ENCODE data around the gene RPRD1B.

RPRD1B gene

GRCh38 chr20:38043512-38044300, 10.2 kb downstream of the RPRD1B start:
- peak; percentile 29 for DNase-seq

- DNase-seq = no peak
Measured at GRCh38 chr20:38044685-38045084, 11.1 kb downstream of the RPRD1B start.

DNA sequence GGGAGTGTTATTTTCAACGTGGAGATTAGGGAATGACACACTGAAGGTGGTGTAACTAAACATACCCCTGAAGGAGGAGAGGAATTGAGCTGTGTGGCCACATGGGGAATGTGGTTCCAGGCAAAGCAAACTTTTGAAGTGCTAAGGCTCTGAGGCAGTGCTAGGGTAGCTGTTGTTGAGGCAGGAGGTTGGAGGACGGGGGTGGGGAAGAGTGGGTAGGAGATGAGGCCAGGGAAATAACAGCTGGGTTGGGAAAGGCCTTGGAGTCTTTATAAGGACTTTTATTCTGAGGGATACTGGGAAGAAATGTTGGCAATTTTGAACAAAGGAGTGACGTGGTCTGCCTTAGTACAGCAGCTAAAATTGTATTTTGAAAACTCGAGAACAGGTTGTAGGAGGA, 13.0 kb downstream of the RPRD1B start:
- DNase-seq = no peak

DNA sequence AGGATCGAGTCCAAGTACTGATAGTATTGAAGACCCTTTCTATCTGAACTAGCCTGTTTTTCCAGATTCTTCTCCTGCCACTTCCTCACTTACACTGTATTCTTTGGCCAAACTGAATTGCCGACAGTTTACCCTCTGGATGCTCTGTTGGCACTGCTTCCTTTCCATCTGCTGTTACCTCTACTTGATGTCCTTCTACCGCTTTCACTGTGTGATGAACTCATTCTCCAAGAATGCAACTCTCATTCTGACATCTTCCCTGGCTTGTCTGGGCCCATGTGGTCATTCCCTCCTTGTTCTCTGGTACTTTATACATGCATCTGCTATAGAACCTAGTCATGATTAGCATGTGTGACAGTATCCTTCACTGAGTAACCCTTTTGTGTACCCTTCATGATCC, 16.3 kb downstream of the RPRD1B start:
- no peak for DNase-seq

GRCh38 chr20:38050686-38051085, 17.1 kb downstream of the RPRD1B start:
- DNase-seq = no peak

DNA sequence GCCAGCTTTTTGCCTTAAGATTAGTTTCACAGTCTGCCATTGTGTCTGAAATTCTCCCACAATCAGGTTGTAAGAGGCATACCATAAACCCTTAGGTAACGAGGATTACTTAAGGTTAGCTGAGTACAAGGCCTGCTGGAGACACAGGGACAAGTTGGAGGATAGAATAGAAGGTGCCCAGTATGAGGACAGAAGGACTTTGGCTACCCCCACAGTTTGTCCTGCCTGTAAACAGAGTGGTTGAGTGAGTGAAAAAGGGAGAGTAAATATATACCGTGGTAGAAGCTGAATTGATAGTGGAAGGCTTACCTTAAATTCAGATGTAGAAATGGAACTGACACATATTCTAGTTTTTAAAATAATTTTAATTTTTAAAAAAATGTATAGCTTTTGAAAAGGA, 19.3 kb downstream of the RPRD1B start:
- no peak for DNase-seq

DNA sequence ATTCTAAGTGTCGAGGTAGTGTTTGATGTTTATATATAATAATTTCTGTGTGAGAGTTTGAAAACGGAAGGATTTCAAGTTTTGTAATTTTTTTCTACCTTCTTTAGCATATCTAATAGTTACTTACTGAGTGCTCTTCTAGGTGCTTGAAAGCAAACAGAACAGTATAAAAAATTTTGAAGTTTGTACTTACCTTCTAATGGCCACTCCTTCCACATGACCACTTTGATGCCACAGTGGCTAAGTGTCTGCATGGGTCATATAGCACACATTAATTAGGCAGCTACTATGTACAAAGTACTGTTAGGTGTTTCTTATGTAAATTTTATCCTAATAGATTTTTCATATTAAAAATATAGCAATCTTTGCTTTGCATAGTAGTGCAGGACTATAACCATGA, 21.1 kb downstream of the RPRD1B start:
- no peak for DNase-seq

GRCh38 chr20:38055294-38055693, 21.7 kb downstream of the RPRD1B start:
- no peak for DNase-seq

GRCh38 chr20:38055848-38056247, 22.3 kb downstream of the RPRD1B start:
- DNase-seq = no peak

GRCh38 chr20:38057351-38057972, 23.9 kb downstream of the RPRD1B start:
- peak; percentile 85 for DNase-seq

GRCh38 chr20:38059832-38060231, 26.3 kb downstream of the RPRD1B start:
- DNase-seq = no peak

- DNase-seq = no peak
Measured at GRCh38 chr20:38060536-38060935, 27.0 kb downstream of the RPRD1B start.

- DNase-seq = no peak
Measured at GRCh38 chr20:38061109-38061508, 27.6 kb downstream of the RPRD1B start.

DNA sequence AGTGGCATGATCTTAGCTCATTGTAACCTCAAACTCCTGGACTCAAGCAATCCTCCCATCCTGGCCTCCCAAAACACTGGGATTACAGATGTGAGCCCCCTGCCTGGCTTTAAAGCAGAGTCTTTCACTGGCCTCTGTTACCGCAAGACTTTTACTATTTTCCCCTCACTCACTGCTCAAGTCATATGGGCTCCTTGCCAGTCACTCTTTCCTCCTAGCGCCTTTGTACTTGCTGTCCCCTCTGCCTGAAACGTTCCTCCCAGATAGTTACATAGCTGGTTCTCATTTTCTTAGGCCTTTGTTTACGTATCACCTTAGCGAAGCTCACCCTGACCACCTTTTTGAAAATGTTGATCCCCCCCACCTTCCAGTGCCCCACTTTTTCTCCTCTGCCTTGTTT, 29.3 kb downstream of the RPRD1B start:
- DNase-seq = no peak

GRCh38 chr20:38063911-38064530, 30.5 kb downstream of the RPRD1B start:
- DNase-seq = no peak

DNA sequence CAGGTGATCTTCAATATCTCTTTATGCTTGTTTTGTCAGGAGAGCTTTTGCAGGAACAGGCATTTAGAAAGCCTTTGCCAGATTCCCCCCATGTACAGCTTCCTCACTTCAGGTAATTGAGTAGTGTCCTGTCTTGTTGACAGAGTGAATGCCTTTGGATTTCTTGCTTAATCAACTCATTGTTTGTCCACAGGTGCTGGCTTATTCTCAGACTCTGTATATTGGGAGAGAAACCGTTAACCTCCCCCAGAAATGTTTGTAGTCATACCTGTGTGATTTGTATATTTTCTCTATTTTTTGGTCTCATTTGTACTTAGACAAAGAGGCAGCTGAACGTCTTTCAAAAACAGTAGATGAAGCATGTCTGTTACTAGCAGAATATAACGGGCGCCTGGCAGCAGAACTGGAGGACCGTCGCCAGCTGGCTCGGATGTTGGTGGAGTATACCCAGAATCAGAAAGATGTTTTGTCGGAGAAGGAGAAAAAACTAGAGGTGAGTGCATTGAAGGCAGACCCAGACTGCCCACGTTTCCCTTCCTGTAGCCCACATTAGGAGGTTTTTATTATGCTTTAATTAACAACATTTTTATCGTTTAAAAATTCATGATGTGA, 32.3 kb downstream of the RPRD1B start:
- no peak for DNase-seq

GRCh38 chr20:38066969-38067716, 33.6 kb downstream of the RPRD1B start:
- DNase-seq = no peak

DNA sequence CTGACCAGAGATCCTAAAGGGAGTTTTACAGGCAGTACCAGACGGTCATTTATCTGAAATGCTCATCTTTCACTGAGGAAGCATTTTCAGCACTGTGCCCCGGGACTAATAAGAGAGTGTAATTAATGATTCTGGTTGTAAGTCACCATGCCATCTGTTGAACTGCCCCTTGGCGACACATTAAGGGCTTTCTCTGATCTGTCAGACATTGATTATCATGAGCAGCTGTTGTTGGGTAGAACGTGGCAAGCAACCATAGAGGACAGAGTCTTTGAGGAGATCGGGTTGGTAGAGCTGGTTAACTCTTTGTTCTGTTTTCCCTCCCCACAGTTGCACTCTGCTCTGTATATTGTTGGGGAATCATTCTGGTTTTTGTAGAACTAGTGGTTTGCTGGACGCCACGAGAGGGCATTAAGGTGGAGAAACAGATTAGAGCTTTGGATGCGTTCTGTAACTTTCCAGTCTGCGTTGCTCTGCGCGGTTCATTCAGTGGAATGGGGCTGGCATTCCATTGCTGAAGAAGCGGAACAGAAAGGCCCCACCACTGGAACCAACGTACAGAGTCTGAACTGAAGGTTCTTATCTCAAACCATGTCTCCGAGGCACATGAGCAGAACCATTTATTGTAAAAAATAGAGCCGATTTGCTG, 34.3 kb downstream of the RPRD1B start:
- DNase-seq = no peak

- no peak for DNase-seq
Measured at GRCh38 chr20:38072898-38073297, 39.4 kb downstream of the RPRD1B start.

GRCh38 chr20:38073307-38074071, 39.9 kb downstream of the RPRD1B start:
- peak; percentile 24 for DNase-seq

DNA sequence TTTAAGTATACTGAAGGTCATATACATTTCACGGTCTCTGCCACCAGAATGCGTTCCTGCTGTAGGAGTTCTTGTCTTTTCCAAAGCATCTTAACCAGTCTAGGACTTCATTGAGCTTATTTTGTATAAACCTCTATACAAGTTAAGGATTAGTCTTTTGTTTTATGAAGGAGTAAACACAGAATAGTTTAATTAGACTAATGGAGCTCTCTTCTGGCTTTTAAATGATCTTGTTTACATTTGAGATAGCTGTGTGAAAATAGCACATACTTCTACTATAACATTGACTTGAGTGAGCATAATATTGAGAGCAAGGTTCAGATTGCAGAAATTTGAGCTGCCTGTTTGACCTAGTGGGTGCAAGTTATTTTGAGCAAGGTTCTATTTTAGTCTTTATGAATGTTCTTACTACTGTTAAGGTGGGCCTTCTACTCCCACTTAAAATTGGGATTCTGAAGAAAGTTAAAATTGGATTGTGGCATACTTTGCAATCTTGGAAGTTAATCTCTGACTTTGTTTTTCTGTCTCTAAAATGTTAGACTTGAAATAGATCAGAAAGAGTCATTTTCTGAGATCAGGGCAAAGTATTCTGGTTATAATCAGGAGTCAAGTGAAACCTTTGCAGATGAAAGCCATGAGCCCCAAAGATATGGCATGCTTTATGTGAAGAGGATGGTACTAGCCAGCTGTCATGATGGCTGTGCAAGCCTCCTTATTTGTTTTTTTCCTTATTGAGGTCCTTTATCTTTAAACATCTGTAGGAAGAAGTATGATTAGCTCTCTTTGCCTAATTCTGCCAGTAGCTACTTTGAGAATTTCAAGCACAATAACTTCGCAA, 41.8 kb downstream of the RPRD1B start:
- no peak for DNase-seq
